ENCODE results near the gene MIDN.

GRCh38 chr19:1262623-1263123 lies 14.3 kb downstream of the MIDN start:
- TF ChIP-seq ZNF114 (tag by site-specific recombination; IDR thresholded peaks at IDR 0.05) (no peak), CTCF (tag by site-specific recombination; IDR thresholded peaks at IDR 0.05) (no peak), ZNF48 (tag by site-specific recombination; IDR thresholded peaks at IDR 0.05) (no peak), ZNF639 (tag by site-specific recombination; IDR thresholded peaks at IDR 0.05) (no peak), TCF7L2 (IDR thresholded peaks at IDR 0.05; ENCODE audit: borderline replicate concordance, low read depth, low read length) (no peak), ZNF626 (tag by site-specific recombination; IDR thresholded peaks at IDR 0.05) (no peak), ZNF513 (tag by site-specific recombination; IDR thresholded peaks at IDR 0.05) (no peak), ZNF830 (tag by site-specific recombination; IDR thresholded peaks at IDR 0.05; ENCODE audit: low read depth) (no peak), ZNF426 (tag by site-specific recombination; IDR thresholded peaks at IDR 0.05) (no peak), ZNF544 (tag by site-specific recombination; IDR thresholded peaks at IDR 0.05) (no peak), ZNF146 (tag by site-specific recombination; IDR thresholded peaks at IDR 0.05) (no peak), ZNF629 (tag by site-specific recombination; IDR thresholded peaks at IDR 0.05) (no peak), ZFHX2 (tag by site-specific recombination; conservative IDR thresholded peaks at IDR 0.05) (peak; percentile 99)
